GM21526 (cell line): ENCODE data around the gene TPM2.

Experiments
- ATAC-seq: cut with Tn5 transposase; IDR thresholded peaks from one replicate; pipeline ENCODE4 v1.9.1; 2021; ENCODE audit warnings: moderate library complexity; ENCODE audit not compliant: unreplicated experiment, low FRiP score

Gene TPM2

DNA sequence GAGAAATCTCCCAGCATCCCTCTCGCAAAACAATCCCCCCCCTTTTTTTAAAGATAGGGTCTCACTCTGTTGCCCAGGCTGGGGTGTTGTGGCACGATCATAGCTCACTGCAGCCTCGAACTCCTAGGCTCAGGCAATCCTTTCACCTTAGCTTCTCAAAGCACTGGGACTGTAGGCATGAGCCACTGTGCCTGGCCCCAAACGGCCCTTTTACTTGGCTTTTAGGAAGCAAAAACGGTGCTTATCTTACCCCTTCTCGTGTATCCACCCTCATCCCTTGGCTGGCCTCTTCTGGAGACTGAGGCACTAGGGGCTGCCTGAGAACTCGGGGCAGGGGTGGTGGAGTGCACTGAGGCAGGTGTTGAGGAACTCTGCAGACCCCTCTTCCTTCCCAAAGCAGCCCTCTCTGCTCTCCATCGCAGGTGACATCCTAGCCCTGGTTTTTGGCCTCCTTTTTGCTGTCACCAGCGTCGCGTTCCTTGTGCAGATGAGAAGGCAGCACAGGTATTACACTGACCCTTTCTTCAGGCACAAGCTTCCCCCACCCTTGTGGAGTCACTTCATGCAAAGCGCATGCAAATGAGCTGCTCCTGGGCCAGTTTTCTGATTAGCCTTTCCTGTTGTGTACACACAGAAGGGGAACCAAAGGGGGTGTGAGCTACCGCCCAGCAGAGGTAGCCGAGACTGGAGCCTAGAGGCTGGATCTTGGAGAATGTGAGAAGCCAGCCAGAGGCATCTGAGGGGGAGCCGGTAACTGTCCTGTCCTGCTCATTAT, 9.2 kb downstream of the TPM2 start:
- ATAC-seq, result peak; percentile 55

GRCh38 chr9:35679766-35680330, 9.9 kb downstream of the TPM2 start:
- no peak for ATAC-seq

- ATAC-seq, result no peak
These were observed 10.6 kb downstream of the TPM2 start for GRCh38 chr9:35679091-35679490.

DNA sequence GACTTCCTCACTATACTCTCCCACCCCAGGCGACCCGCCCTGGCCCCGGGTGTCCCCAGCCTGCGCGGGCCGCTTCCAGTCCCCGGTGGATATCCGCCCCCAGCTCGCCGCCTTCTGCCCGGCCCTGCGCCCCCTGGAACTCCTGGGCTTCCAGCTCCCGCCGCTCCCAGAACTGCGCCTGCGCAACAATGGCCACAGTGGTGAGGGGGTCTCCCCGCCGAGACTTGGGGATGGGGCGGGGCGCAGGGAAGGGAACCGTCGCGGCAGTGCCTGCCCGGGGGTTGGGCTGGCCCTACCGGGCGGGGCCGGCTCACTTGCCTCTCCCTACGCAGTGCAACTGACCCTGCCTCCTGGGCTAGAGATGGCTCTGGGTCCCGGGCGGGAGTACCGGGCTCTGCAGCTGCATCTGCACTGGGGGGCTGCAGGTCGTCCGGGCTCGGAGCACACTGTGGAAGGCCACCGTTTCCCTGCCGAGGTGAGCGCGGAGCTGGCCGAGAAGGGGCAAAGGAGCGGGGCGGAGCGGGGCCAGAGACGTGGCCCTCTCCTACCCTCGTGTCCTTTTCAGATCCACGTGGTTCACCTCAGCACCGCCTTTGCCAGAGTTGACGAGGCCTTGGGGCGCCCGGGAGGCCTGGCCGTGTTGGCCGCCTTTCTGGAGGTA, 13.9 kb downstream of the TPM2 start:
- ATAC-seq, result no peak

DNA sequence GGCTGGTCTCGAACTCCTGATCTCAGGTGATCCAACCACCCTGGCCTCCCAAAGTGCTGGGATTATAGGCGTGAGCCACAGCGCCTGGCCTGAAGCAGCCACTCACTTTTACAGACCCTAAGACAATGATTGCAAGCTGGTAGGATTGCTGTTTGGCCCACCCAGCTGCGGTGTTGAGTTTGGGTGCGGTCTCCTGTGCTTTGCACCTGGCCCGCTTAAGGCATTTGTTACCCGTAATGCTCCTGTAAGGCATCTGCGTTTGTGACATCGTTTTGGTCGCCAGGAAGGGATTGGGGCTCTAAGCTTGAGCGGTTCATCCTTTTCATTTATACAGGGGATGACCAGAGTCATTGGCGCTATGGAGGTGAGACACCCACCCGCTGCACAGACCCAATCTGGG, 14.5 kb downstream of the TPM2 start:
- no peak for ATAC-seq

GRCh38 chr9:35674025-35674361, 15.7 kb downstream of the TPM2 start:
- ATAC-seq, result no peak

DNA sequence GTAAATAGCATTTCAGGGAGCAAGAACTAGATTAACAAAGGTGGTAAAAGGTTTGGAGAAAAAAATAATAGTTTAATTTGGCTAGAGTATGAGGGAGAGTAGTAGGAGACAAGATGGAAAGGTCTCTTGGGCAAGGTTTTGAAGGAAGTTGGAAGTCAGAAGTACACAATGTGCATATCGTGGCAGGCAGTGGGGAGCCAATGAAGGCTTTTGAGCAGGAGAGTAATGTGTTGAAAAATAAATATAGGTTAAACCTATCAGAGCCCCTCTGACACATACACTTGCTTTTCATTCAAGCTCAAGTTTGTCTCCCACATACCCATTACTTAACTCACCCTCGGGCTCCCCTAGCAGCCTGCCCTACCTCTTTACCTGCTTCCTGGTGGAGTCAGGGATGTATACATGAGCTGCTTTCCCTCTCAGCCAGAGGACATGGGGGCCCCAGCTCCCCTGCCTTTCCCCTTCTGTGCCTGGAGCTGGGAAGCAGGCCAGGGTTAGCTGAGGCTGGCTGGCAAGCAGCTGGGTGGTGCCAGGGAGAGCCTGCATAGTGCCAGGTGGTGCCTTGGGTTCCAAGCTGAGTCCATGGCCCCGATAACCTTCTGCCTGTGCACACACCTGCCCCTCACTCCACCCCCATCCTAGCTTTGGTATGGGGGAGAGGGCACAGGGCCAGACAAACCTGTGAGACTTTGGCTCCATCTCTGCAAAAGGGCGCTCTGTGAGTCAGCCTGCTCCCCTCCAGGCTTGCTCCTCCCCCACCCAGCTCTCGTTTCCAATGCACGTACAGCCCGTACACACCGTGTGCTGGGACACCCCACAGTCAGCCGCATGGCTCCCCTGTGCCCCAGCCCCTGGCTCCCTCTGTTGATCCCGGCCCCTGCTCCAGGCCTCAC, 16.3 kb downstream of the TPM2 start, which contains the start of gene CA9:
Gene CA9, plus strand, starts transcription at position 797 of the 893 bp plus-strand sequence. Its CDS starts 32 bp downstream, at position 829.
- ATAC-seq, result no peak

DNA sequence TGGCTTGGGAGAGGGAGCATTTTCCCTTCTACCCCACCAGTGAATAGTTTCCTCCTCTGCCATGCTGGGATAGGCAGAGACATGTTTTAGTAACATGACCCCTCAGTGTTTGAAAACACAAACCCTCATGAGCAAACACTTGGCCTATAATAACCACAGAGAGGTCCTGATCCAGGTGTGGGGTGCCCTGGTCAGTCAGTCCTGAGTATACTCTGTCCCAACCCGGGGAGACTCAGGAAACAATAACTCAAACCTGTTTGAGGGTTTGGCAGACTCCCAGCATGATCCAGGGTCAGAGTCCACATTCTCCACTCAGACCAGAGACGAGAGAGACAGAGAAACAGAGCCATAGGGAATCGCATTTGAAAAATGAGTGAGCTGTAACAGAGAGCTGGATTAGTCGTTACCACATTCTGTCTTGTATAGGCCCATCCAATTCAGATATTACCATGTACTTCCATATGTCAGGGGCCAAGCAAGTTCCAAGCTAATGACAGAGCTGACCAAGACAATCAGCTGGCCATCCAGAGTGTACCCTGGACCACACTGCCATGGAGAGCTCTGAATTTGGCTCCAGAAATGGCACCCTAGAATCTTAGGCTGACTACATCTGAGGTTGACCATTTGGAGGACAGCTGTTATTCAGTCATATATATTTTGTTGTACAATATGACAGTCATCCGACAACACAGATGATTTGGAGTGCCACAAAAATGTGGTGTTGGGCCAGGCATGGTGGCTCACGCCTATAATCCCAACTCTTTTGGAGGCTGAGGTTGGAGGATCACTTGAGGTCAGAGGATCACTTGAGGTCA, 20.2 kb downstream of the TPM2 start:
- no peak for ATAC-seq

DNA sequence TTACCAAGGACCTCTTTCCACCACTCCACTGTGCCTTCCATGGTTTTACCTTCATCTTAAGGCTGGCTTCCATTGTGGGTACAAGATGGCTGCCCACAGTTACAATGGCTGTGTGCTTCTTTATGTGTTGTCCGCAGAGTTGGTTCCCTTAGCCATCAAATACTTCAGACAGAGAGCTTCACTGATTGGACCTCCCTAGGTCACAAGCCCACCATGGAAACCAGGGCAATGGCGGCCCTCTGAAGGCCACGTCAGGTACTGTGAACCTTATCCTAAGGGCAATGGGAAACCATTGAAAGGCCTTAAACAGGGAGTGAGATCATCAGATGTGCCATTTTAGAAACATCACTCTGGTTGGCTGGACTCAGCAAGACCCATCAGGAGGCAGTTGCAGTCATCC, 21.8 kb downstream of the TPM2 start:
- ATAC-seq, result no peak

GRCh38 chr9:35666549-35666948, 23.2 kb downstream of the TPM2 start:
- no peak for ATAC-seq

- no peak for ATAC-seq
These were observed 23.7 kb downstream of the TPM2 start for GRCh38 chr9:35666045-35666444.

DNA sequence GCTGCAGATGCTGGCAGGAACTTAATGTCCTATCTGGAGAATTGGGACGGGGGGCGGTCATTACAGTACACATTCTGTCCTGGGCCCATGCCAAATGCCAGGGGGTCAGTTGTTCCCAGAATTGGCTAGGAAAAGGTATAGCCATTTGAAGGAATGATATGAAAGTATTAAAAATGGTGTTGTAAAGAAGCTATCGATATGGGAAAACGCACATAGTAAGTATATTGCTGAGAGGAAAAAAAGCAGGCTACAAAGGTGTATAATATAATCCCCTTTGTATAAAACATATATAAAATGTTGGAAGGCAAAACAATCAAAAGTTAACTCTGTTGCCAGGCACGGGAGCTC, 24.3 kb downstream of the TPM2 start:
- ATAC-seq, result no peak

DNA sequence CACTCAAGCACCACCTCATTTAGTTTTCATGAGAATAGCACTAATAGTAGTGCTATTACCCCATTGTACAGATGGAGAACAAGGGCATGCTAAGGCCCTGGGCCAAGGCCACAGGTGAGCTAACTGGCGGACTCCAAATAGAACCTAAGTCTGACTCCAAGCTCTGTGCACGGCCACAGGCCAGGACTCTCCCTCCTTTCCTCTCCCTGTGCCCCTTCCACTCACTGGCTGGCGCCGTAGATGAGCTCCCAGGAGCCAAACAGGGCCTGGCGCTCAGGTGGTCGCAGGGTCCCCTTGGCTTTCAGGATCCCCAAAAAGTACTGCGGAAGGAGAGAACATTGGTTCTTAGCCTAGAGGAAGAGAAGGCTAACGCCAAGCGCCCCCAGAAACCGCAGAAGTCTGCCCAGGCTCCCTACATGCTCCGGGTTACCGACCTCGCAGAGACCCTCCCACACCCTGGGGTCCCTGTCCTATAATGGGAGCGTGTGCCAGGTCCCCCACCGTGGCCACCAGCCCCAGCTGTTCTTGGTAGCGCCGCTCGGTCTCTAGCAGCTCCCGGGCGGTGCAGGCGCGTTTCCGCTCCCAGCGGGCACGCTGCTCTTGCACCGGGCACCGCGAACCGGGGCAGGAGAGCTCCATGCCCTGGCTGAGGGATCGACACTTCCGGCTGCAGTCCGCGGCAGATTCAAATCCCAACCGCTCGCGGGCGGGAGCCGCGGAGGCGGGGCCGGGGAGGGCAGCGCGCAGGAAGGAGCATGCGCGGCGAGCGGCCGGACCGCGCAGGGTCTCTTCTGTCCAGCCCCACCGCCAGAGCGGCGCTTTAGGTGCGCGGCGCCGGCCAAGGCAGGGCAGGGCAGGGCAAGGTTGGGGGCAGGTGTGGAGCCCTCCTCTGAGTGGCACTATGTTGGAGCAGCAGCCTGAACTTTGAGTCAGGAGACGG, 24.9 kb downstream of the TPM2 start, which contains the start of gene ARHGEF39:
Gene ARHGEF39, minus strand, starts transcription at position 665 of the 940 bp plus-strand sequence. Its CDS starts 26 bp downstream, at position 639.
- ATAC-seq, result no peak

- no peak for ATAC-seq
These were observed 27.3 kb downstream of the TPM2 start for GRCh38 chr9:35662437-35662836.

DNA sequence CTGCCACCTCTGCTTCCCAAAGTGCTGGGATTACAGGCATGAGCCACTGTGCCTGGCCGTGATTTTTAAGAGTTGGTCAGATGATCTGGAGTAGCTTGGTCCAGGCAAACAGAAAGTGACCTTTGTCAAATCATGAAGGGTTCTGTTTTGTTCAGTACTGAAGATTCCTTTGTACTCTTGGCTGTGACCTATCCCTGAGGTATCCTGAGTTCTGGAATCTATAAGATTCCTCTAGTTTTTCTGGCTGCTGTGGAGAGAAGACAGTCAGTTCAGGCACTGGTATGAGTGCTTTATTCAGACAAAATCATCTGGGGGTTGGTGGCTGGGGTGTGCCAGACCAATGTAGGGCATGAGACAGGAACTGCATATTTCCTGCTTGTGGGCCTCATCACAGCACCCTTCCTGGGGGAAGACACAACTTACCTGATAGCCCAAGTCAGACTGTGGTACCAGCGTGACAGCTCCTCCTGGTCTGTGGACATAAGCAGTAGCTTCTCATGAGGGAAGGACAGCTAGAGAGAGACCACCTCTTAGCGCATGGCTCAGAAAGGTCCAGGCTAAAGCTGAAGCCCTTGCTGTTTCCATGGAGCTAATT, 27.9 kb downstream of the TPM2 start:
- no peak for ATAC-seq

- ATAC-seq, result no peak
These were observed 28.7 kb downstream of the TPM2 start for GRCh38 chr9:35660966-35661415.

DNA sequence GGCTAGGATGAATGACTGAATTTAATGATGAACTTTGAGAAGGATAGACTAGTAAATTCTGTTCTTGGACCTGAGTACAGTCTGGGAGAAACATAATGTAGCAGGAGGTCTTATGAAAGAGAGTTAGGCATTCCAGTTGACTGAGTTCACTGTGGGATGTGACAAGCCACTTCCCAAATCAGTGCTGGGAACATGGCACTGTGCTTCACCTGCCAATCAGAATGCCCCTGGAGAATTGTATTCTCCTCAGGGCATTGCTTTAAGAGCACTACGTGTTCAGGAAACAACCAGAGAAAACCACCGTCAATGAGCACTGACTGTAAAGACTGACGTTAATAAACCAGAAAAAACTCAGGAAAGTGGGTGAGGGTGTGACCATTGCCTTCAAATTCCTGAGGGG, 30.4 kb downstream of the TPM2 start:
- ATAC-seq, result no peak

DNA sequence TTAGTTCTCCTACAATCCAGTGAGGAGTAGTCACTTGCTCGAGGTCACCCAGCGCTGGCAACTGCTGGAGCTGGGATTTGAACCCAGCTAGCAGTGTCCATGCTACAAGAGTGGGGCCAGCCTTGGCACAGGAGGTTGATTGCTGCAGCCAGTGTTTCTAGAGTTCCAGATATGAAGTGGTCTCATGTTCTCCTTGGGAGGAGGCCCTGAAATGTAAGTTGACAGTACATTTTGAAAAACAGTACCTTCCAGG, 30.8 kb downstream of the TPM2 start:
- peak; percentile 3 for ATAC-seq
